NCI-H2171 treated with DMSO at 0.1 percent for 48 hours (cell line): ENCODE data around the gene SERPINB1.
"Not testable (repeated sequence)": the region's sequence is repeated elsewhere in the genome, so short reads cannot be mapped to it uniquely, and the experiment has no call there.

Experiments
- DNase-seq: peaks from one replicate; lab custom pipeline; 2025; lab: John Stamatoyannopoulos, UW

Gene SERPINB1

GRCh38 chr6:2841264-2842138 lies at the start of gene SERPINB1:
TSS of gene SERPINB1 (minus strand) at chr6:2841863. CDS start at chr6:2840586, 1,277 bp downstream.
- peak; percentile 98 for DNase-seq

GRCh38 chr6:2890976-2891767 lies 49.5 kb upstream of the SERPINB1 start:
- peak; percentile 38 for DNase-seq

GRCh38 chr6:2885967-2886735 lies 44.5 kb upstream of the SERPINB1 start:
- DNase-seq, result peak; percentile 89

GRCh38 chr6:2884804-2885203 lies 43.1 kb upstream of the SERPINB1 start:
- DNase-seq, result no peak

GRCh38 chr6:2883673-2884072 lies 42.0 kb upstream of the SERPINB1 start:
- no peak for DNase-seq

GRCh38 chr6:2881423-2881822 lies 39.8 kb upstream of the SERPINB1 start:
- DNase-seq, result no peak

GRCh38 chr6:2880156-2880555 lies 38.5 kb upstream of the SERPINB1 start:
- DNase-seq, result not testable (repeated sequence)

GRCh38 chr6:2877960-2878359 lies 36.3 kb upstream of the SERPINB1 start:
- no peak for DNase-seq

- DNase-seq, result no peak
Measured at GRCh38 chr6:2877057-2877882, 35.6 kb upstream of the SERPINB1 start.

GRCh38 chr6:2876210-2877056 lies 34.8 kb upstream of the SERPINB1 start:
- no peak for DNase-seq

- DNase-seq, result peak; percentile 16
Measured at GRCh38 chr6:2875359-2876191, 33.9 kb upstream of the SERPINB1 start.

GRCh38 chr6:2873643-2874042 lies 32.0 kb upstream of the SERPINB1 start:
- DNase-seq, result no peak

- no peak for DNase-seq
Measured at GRCh38 chr6:2872423-2873358, 31.0 kb upstream of the SERPINB1 start.

GRCh38 chr6:2871953-2872352 lies 30.3 kb upstream of the SERPINB1 start:
- no peak for DNase-seq

- DNase-seq, result no peak
Measured at GRCh38 chr6:2871102-2871501, 29.4 kb upstream of the SERPINB1 start.

- DNase-seq, result no peak
Measured at GRCh38 chr6:2870046-2870636, 28.5 kb upstream of the SERPINB1 start.

GRCh38 chr6:2868637-2869036 lies 27.0 kb upstream of the SERPINB1 start:
- DNase-seq, result no peak
